Esophagus muscularis mucosa (tissue), 3 donors: ENCODE results near the gene VARS1.
A peak's percentile ranks its signal among the peaks of the same experiment; 100 is the strongest.

Experiments
- POLR2A ChIP-seq: fragments of 450-650 bp; IDR thresholded peaks from one replicate; pipeline ENCODE4 v1.6.1; 2017; ENCODE audit warnings: antibody characterized with exemption, moderate library complexity, mild to moderate bottlenecking, low read depth
- POLR2AphosphoS5 ChIP-seq, 2 donors: sonication (generic); formaldehyde crosslinking; IDR thresholded peaks; one replicate each; pipeline ENCODE4 v1.6.1; 2017; ENCODE audit warnings: antibody characterized with exemption in 2 of 2
- TF ChIP-seq, protein P1 (sequence below), 3 experiments: fragments of 200-600 bp in 2 of 3; fragments of 450-650 bp in 1 of 3; sonication (generic) in 2 of 3; IDR thresholded peaks; one replicate each; pipeline ENCODE4 v1.5.1; 2017 to 2019; ENCODE audit warnings: antibody characterized with exemption in 3 of 3, mild to moderate bottlenecking in 2 of 3, moderate library complexity in 1 of 3

- TF ChIP-seq, protein P1, sequence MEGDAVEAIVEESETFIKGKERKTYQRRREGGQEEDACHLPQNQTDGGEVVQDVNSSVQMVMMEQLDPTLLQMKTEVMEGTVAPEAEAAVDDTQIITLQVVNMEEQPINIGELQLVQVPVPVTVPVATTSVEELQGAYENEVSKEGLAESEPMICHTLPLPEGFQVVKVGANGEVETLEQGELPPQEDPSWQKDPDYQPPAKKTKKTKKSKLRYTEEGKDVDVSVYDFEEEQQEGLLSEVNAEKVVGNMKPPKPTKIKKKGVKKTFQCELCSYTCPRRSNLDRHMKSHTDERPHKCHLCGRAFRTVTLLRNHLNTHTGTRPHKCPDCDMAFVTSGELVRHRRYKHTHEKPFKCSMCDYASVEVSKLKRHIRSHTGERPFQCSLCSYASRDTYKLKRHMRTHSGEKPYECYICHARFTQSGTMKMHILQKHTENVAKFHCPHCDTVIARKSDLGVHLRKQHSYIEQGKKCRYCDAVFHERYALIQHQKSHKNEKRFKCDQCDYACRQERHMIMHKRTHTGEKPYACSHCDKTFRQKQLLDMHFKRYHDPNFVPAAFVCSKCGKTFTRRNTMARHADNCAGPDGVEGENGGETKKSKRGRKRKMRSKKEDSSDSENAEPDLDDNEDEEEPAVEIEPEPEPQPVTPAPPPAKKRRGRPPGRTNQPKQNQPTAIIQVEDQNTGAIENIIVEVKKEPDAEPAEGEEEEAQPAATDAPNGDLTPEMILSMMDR (IDR thresholded peaks at IDR 0.05), result no peak
- TF ChIP-seq POLR2AphosphoS5 (IDR thresholded peaks at IDR 0.05) (peak; percentile 100), POLR2A (peak; percentile 100)
Observed at GRCh38 chr6:31827286-31828079, 31.9 kb upstream of the VARS1 start, which contains the start of gene HSPA1B.
